ENCODE measurements around the gene UGT1A1.

The UGT1A1 gene

GRCh38 chr2:233791151-233791882 is 31.2 kb downstream of the UGT1A1 start:
- no peak for DNase-seq (ENCODE audit: low read depth)
- H3K4me3 ChIP-seq (ENCODE audit: low read depth, low read length), result no peak overlapping the region
- no peak for TF ChIP-seq CTCF (IDR thresholded peaks at IDR 0.05; ENCODE audit: insufficient read depth, low read depth, low read length, missing control alignments)

GRCh38 chr2:233791883-233792329 is 31.8 kb downstream of the UGT1A1 start:
- no peak for TF ChIP-seq CTCF (IDR thresholded peaks at IDR 0.05; ENCODE audit: insufficient read depth, low read depth, low read length, missing control alignments)
- no peak for DNase-seq (ENCODE audit: low read depth)

GRCh38 chr2:233792720-233793119 is 32.6 kb downstream of the UGT1A1 start:
- no peak for TF ChIP-seq CTCF (IDR thresholded peaks at IDR 0.05; ENCODE audit: insufficient read depth, low read depth, low read length, missing control alignments)
- no peak overlapping the region for H3K4me3 ChIP-seq (ENCODE audit: low read depth, low read length)

More at GRCh38 chr2:233791883-233792329, 31.8 kb downstream of the UGT1A1 start:
- no peak overlapping the region for H3K4me3 ChIP-seq (ENCODE audit: low read depth, low read length)

GRCh38 chr2:233793465-233794127 is 33.5 kb downstream of the UGT1A1 start:
- no peak for DNase-seq (ENCODE audit: low read depth)
- H3K4me3 ChIP-seq (ENCODE audit: low read depth, low read length), result no peak overlapping the region
- no peak for TF ChIP-seq CTCF (IDR thresholded peaks at IDR 0.05; ENCODE audit: insufficient read depth, low read depth, low read length, missing control alignments)

More at GRCh38 chr2:233792720-233793119, 32.6 kb downstream of the UGT1A1 start:
- no peak for DNase-seq (ENCODE audit: low read depth)

GRCh38 chr2:233794128-233794658 is 34.1 kb downstream of the UGT1A1 start:
- DNase-seq (ENCODE audit: low read depth), result no peak
- no peak overlapping the region for H3K4me3 ChIP-seq (ENCODE audit: low read depth, low read length)
- no peak for TF ChIP-seq CTCF (IDR thresholded peaks at IDR 0.05; ENCODE audit: insufficient read depth, low read depth, low read length, missing control alignments)

- no peak for TF ChIP-seq CTCF (IDR thresholded peaks at IDR 0.05; ENCODE audit: insufficient read depth, low read depth, low read length, missing control alignments)
- no peak overlapping the region for H3K4me3 ChIP-seq (ENCODE audit: low read depth, low read length)
- no peak for DNase-seq (ENCODE audit: low read depth)
Observed at GRCh38 chr2:233795735-233796171, 35.7 kb downstream of the UGT1A1 start.

Measured in GM12865 (cell line).